Heart right ventricle (tissue), 16 donors: ENCODE data around the gene REPIN1. TPM values are rescaled to one million over a fixed set of nuclear protein-coding genes. Genes with fewer than 3 reads are reported as not detected.
A peak's percentile ranks its signal among the peaks of the same experiment; 100 is the strongest.

Source experiments
- ATAC-seq, 8 donors: fragments of 200-7000 bp; cut with Tn5 transposase; one replicate each; pipeline ENCODE4 v1.9.1; 2020; ENCODE audit warnings: mild to moderate bottlenecking in 8 of 8, moderate library complexity in 8 of 8, moderate number of reproducible peaks in 1 of 8
- DNase-seq, 2 donors: peaks; one replicate each; pipeline ENCODE4 v3.0.0-alpha.2; 2020
- H3K27ac ChIP-seq, 10 donors: fragments of 200-600 bp; sonication (generic) in 2 of 10; one replicate each; pipeline versions ENCODE4 v1.5.0 to v1.8.0; 2020 to 2022; ENCODE audit warnings: mild to moderate bottlenecking in 3 of 10
- H3K27me3 ChIP-seq, 7 donors: fragments of 200-600 bp; one replicate each; pipeline ENCODE4 v1.8.0; 2021 to 2022; ENCODE audit warnings: mild to moderate bottlenecking in 2 of 7
- H3K36me3 ChIP-seq, 9 donors: fragments of 200-600 bp; sonication (generic) in 1 of 9; one replicate each; pipeline versions ENCODE4 v1.5.0 to v1.8.0; 2020 to 2022; ENCODE audit warnings: mild to moderate bottlenecking in 2 of 9
- H3K4me1 ChIP-seq, 9 donors: fragments of 200-600 bp; sonication (generic) in 1 of 9; one replicate each; pipeline versions ENCODE4 v1.5.0 to v1.8.0; 2020 to 2022; ENCODE audit warnings: mild to moderate bottlenecking in 4 of 9
- H3K4me3 ChIP-seq, 10 donors: fragments of 200-600 bp; sonication (generic) in 2 of 10; one replicate each; pipeline versions ENCODE4 v1.5.0 to v1.8.0; 2020 to 2022; ENCODE audit warnings: mild to moderate bottlenecking in 7 of 10, moderate library complexity in 2 of 10
- H3K9me3 ChIP-seq, 11 donors: fragments of 200-600 bp in 10 of 11; sonication (generic) in 2 of 11; one replicate each; pipeline versions ENCODE4 v1.5.0 to v1.8.0; 2013 to 2022; ENCODE audit warnings: mild to moderate bottlenecking in 2 of 11, control low read depth in 1 of 11, moderate library complexity in 1 of 11
- CTCF ChIP-seq, 9 donors: fragments of 200-600 bp; sonication (generic) in 2 of 9; IDR thresholded peaks; one replicate each; pipeline versions ENCODE4 v1.5.0 to v1.8.0; 2021 to 2022; ENCODE audit warnings: antibody characterized with exemption in 9 of 9, mild to moderate bottlenecking in 5 of 9, moderate library complexity in 1 of 9
- WGBS, 2 donors: extraction: QIAGEN DNeasy Blood & Tissue Kit; methylation state at CpG; one replicate each; pipeline ENCODE4 v1.1.7; 2013; ENCODE audit warnings: inconsistent platforms in 1 of 2; 5-methylcytosine and 5-hydroxymethylcytosine counted together
- intact Hi-C, 10 donors: fragments of 100-400 bp; cut with DNase I; formaldehyde crosslinking; loops; one replicate each; pipeline versions ENCODE4 v1.11.1 to v1.14.2; 2022
- polyA plus RNA-seq, 2 donors: library from polyadenylated mRNA; stranded (reverse); fragments of 200-250 nt; gene quantifications; one replicate each; pipeline ENCODE4 v1.2.3, GENCODE V29; 2013
- total RNA-seq, 10 donors: library from RNA; stranded (reverse); fragmentation: NEBNext Ultra II Directional in 3 of 10; extraction: Animal tissue kit (Norgen Biotek cat#: 25700) in 3 of 10; gene quantifications; one replicate each; pipeline versions ENCODE4 v1.2.1 to v1.2.4, GENCODE V29; 2021 to 2023
- donor health status: Arrhythmogenic right ventricular cardiomyopathy.
- donor health status: ischemic (EF 13 %, LVEDD 7.1; RV severe dilation, severe dysfunction).
- donor health status: healthy with polysubstance abuse.
- donor health status: DM: no; HTN: yes; CAD: no.
- donor health status: DM: no; HTN: no; CAD: no.
- donor health status: ischemic (EF 25% LVEDD 6.9; RV normal size, moderate dysfunction).
- donor health status: ischemic (EF 25% LVEDD 5.7; RV mildly dilated, moderate dysfunction).
- donor health status: healthy.
- donor health status: DM: yes; HTN: yes; CAD: no.
- donor health status: Ischemic cardiomyopathy.
- donor health status: ischemic (EF 35%, LVEDD 5.7; RV mildly dilated, moderate dysfunction).
- donor health status: nonischemic (EF 11% LVEDD 7.7; RV severe dilation, severe dysfunction).
- donor health status: DM: yes; HTN: yes; CAD: no.
- donor health status: PGD.
- donor health status: ischemic (EF 29% LVEDD 5.4; RV normal size, mild dysfunction).
- donor health status: nonischemic (EF 23%, LVEDD 6.1; RV moderate dilation, normal function).

REPIN1 gene
- total and polyA plus RNA-seq, 12 donors = 51.0 to 132 (median 109) TPM

GRCh38 chr7:150420987-150421674, 52.5 kb downstream of the REPIN1 start:
- no peaks in the 10 kb centered on the region for H3K27me3 ChIP-seq
- peak; percentile 81 for DNase-seq
- H3K27ac ChIP-seq = no peak overlapping the region
- TF ChIP-seq CTCF (IDR thresholded peaks at IDR 0.05) = peak; percentile 74 to 96 (median 93)
- peak; percentile 89 to 98 (median 97) for ATAC-seq
- no peak overlapping the region for H3K4me3 ChIP-seq
- no peaks in the 10 kb centered on the region for H3K9me3 ChIP-seq
- H3K36me3 ChIP-seq = no peaks in the 10 kb centered on the region
- intact Hi-C loops = loop anchor here in 9 of 10 donors (1.0 to 10.0 kb wide), 8 partner anchors 42 to 454 kb away; partner anchors contain the start of gene ZNF775 (in 1 of the 9)
- WGBS, 2 donors = 19 to 21% methylated on average over 27 of the region's 27 CpGs
- peaks cover 0 to 8% (median 0%) of the 10 kb centered on the region in 9 donors for H3K4me1 ChIP-seq

GRCh38 chr7:150421831-150422230, 53.2 kb downstream of the REPIN1 start:
- Histone ChIP-seq H3K9me3 (no peaks in the 10 kb centered on the region), H3K36me3 (no peaks in the 10 kb centered on the region), H3K4me3 (no peak overlapping the region), H3K27me3 (no peaks in the 10 kb centered on the region), H3K27ac (no peak overlapping the region), H3K4me1 (peaks cover 0 to 8% (median 0%) of the 10 kb centered on the region in 9 donors)
- 80 to 84% methylated on average over 17 of the region's 17 CpGs for WGBS, 2 donors
- intact Hi-C loops = loop anchor here in 9 of 10 donors (1.0 to 10.0 kb wide), 8 partner anchors 43 to 453 kb away; partner anchors contain the start of gene ZNF775 (in 1 of the 9)
- TF ChIP-seq CTCF (IDR thresholded peaks at IDR 0.05) = no peak
- no peak for ATAC-seq
- DNase-seq = no peak

Other genes with a start within 250 kb of the REPIN1 start
- gene LRRC61, start 45.5 kb upstream of the REPIN1 start, total RNA-seq = 1 to 10 TPM; 3.0 to 5.0 (median 3.9) TPM
- 1 to 10 TPM; 1.2 to 6.4 TPM for gene LRRC61, start 45.5 kb upstream of the REPIN1 start, polyA plus RNA-seq
- 1 to 10 TPM; 2.6 to 7.0 (median 3.5) TPM for gene ACTR3C, start 45.3 kb upstream of the REPIN1 start, total RNA-seq
- gene ACTR3C, start 45.3 kb upstream of the REPIN1 start, polyA plus RNA-seq = 1 to 10 TPM; 2.7 to 3.5 TPM
- gene RARRES2, start 27.2 kb upstream of the REPIN1 start, total RNA-seq = 10 to 100 TPM in 7 of 10 donors, 1 to 10 TPM in 3; 6.7 to 25.8 (median 16.2) TPM
- gene RARRES2, start 27.2 kb upstream of the REPIN1 start, polyA plus RNA-seq = 10 to 100 TPM; 25.6 to 33.0 TPM
- gene ZNF775, start 10.5 kb downstream of the REPIN1 start, total RNA-seq = 1 to 10 TPM; 1.9 to 4.7 (median 2.9) TPM
- gene ZNF775, start 10.5 kb downstream of the REPIN1 start, polyA plus RNA-seq = 1 to 10 TPM; 2.4 to 4.3 TPM
- 10 to 100 TPM; 13.4 to 39.4 (median 16.2) TPM for gene GIMAP8, start 81.8 kb downstream of the REPIN1 start, total RNA-seq
- gene GIMAP8, start 81.8 kb downstream of the REPIN1 start, polyA plus RNA-seq = 10 to 100 TPM; 19.2 to 19.5 TPM
- gene GIMAP7, start 146.1 kb downstream of the REPIN1 start, total RNA-seq = 10 to 100 TPM in 6 of 10 donors, 1 to 10 TPM in 4; 7.5 to 41.2 (median 19.6) TPM
- 10 to 100 TPM; 43.9 to 77.5 TPM for gene GIMAP7, start 146.1 kb downstream of the REPIN1 start, polyA plus RNA-seq
- 10 to 100 TPM; 19.7 to 68.6 (median 31.0) TPM for gene GIMAP4, start 198.6 kb downstream of the REPIN1 start, total RNA-seq
- 10 to 100 TPM; 39.0 to 50.8 TPM for gene GIMAP4, start 198.6 kb downstream of the REPIN1 start, polyA plus RNA-seq